ENCODE data around the gene BNIP3. TPM values are rescaled to one million over a fixed set of nuclear protein-coding genes. Genes with fewer than 3 reads are reported as not detected.
A peak's percentile ranks its signal among the peaks of the same experiment; 100 is the strongest.

The BNIP3 gene
- total RNA-seq, 1 donor from 2014 or later, result 56.4 TPM

DNA sequence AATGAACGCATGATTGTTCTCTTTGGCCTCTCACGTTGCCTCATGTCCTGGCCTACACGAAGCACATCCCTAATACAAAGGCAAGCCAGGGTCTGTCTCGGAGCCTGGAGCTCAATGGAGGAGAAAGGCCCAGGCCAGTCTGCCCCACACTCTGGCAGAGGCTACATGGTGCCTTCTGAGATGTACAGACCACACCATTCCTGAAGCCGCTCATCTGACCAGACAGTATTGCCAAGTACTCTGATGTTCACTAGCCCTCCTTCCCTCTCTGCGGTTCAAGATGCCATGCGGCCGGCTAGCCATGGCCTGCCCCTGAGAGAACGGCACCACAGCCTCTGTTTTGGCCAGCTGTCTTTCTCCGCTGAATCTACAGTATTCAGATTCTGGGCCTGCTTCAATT is 5.9 kb downstream of the BNIP3 start:
- Mint-ChIP-seq H3K36me3 (ENCODE audit: unreplicated experiment) (no peaks in the 10 kb centered on the region), H3K4me3 (ENCODE audit: unreplicated experiment) (no peak overlapping the region), H3K4me1 (ENCODE audit: low read depth, unreplicated experiment) (peaks cover 30% of the 10 kb centered on the region), H3K9me3 (ENCODE audit: unreplicated experiment) (peaks cover 10% of the 10 kb centered on the region), H3K27me3 (ENCODE audit: unreplicated experiment) (peaks cover 11% of the 10 kb centered on the region), H3K27ac (ENCODE audit: unreplicated experiment) (no peak overlapping the region)
- no peak for DNase-seq
- TF ChIP-seq, protein P1, sequence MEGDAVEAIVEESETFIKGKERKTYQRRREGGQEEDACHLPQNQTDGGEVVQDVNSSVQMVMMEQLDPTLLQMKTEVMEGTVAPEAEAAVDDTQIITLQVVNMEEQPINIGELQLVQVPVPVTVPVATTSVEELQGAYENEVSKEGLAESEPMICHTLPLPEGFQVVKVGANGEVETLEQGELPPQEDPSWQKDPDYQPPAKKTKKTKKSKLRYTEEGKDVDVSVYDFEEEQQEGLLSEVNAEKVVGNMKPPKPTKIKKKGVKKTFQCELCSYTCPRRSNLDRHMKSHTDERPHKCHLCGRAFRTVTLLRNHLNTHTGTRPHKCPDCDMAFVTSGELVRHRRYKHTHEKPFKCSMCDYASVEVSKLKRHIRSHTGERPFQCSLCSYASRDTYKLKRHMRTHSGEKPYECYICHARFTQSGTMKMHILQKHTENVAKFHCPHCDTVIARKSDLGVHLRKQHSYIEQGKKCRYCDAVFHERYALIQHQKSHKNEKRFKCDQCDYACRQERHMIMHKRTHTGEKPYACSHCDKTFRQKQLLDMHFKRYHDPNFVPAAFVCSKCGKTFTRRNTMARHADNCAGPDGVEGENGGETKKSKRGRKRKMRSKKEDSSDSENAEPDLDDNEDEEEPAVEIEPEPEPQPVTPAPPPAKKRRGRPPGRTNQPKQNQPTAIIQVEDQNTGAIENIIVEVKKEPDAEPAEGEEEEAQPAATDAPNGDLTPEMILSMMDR (IDR thresholded peaks at IDR 0.05; ENCODE audit: partially characterized antibody, unreplicated experiment), result no peak

DNA sequence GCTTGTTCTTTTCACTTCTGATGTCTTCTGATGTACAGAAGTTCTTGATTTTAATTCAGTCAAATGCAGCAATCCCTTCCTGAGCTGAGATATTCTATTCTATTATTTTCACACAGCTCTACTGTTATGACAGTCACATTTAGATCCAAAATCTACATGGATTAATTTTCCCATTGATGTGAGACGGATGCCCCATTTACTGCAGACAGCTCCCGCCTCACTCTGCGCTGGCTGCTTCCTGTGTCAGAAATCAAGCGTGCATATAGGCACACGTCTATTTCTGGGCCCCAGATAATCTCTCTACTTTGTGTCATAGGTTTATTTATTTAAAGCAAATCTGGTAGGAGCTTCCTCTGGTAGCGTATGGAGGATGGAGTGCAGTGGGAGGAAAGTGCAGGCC is 6.7 kb downstream of the BNIP3 start:
- peaks cover 9% of the 10 kb centered on the region for H3K9me3 Mint-ChIP-seq (ENCODE audit: unreplicated experiment)
- H3K4me1 Mint-ChIP-seq (ENCODE audit: low read depth, unreplicated experiment), result peaks cover 30% of the 10 kb centered on the region
- H3K27ac Mint-ChIP-seq (ENCODE audit: unreplicated experiment), result no peak overlapping the region
- no peak for DNase-seq
- peaks cover 13% of the 10 kb centered on the region for H3K27me3 Mint-ChIP-seq (ENCODE audit: unreplicated experiment)
- TF ChIP-seq, protein P1 (IDR thresholded peaks at IDR 0.05; ENCODE audit: partially characterized antibody, unreplicated experiment), result no peak
- no peaks in the 10 kb centered on the region for H3K36me3 Mint-ChIP-seq (ENCODE audit: unreplicated experiment)
- H3K4me3 Mint-ChIP-seq (ENCODE audit: unreplicated experiment), result no peak overlapping the region

DNA sequence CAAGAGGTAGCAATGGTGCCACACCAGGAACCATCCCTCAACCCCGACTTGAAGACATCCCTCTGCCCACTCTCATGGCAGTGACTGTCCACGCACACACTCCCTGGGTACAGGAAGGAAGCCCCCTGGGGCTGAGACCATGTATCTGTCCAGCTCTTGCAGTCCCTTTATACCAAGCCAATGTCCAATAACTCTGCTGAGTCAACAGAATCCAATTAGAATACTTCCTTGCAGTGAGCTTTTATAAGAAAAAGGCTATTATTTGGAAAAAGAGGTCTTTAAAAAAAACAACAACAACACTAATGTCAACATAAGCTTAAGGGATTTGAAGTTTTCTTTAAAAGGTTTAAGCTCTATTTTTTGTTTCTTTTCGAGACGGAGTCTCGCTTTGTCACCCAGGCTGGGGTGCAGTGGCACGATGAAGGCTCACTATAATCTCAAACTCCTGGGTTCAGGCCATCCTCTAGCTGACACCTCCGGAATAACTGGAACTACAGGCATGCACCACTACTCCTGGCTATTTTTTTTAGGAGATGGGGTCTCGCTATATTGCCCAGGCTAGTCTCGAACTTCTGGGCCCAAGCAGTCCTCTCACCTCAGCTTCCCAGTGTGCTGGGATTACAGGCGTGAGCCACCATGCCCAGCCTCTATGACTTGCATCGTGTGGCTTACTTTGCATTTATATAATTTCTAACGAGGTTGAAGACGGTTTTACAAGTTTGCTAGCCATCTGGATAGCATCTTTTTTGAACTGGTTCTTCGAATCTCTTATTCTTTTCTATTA is 7.5 kb downstream of the BNIP3 start:
- DNase-seq, result no peak
- H3K9me3 Mint-ChIP-seq (ENCODE audit: unreplicated experiment), result peaks cover 5% of the 10 kb centered on the region
- no peaks in the 10 kb centered on the region for H3K36me3 Mint-ChIP-seq (ENCODE audit: unreplicated experiment)
- TF ChIP-seq, protein P1 (IDR thresholded peaks at IDR 0.05; ENCODE audit: partially characterized antibody, unreplicated experiment), result no peak
- no peak overlapping the region for H3K27ac Mint-ChIP-seq (ENCODE audit: unreplicated experiment)
- peaks cover 11% of the 10 kb centered on the region for H3K27me3 Mint-ChIP-seq (ENCODE audit: unreplicated experiment)
- H3K4me3 Mint-ChIP-seq (ENCODE audit: unreplicated experiment), result peak overlapping the region; percentile 70
- H3K4me1 Mint-ChIP-seq (ENCODE audit: low read depth, unreplicated experiment), result peaks cover 25% of the 10 kb centered on the region

DNA sequence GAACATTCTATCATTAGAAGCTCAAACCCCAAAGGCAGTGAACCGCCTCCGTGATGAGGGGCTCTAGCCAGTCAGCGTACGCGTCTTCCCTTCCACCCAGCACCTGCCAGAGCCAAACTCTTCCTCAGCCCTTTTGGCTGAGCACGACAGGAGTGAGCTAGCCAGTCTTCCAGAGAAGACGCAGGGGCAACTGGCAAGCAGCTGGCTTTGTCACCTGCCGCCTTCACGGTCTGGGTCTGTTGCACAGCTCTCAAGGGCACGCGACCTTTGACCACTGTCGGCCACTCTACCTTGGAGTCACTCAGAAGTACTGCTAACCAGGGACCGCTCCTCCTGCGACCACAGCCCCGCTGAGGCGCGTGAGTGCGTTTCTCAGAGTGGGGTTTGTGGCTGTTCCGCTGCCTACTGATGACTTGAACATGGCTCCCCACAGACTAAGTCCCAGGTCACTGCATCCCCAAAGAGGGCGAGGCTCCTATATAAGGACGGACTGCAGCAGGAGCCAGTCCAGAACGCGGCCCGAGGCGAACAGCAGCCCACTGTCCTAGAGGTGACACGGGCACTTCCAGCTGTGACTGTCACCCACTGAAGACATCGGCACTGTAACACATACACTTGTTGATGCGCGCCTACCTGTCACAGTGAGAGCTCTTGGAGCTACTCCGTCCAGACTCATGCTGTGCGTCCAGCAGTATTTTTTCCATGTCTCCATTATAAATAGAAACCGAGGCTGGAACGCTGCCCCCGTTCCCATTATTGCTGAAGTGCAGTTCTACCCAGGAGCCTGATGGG is 8.4 kb downstream of the BNIP3 start:
- H3K4me3 Mint-ChIP-seq (ENCODE audit: unreplicated experiment), result peak overlapping the region; percentile 15
- H3K36me3 Mint-ChIP-seq (ENCODE audit: unreplicated experiment), result no peaks in the 10 kb centered on the region
- peak; percentile 40 for DNase-seq
- peaks cover 12% of the 10 kb centered on the region for H3K27me3 Mint-ChIP-seq (ENCODE audit: unreplicated experiment)
- TF ChIP-seq, protein P1 (IDR thresholded peaks at IDR 0.05; ENCODE audit: partially characterized antibody, unreplicated experiment), result no peak
- no peak overlapping the region for H3K27ac Mint-ChIP-seq (ENCODE audit: unreplicated experiment)
- H3K9me3 Mint-ChIP-seq (ENCODE audit: unreplicated experiment), result peaks cover 5% of the 10 kb centered on the region
- peaks cover 19% of the 10 kb centered on the region for H3K4me1 Mint-ChIP-seq (ENCODE audit: low read depth, unreplicated experiment)
